Measurements from ENCODE around the gene PRDM15.

Gene PRDM15

GRCh38 chr21:41879190-41879998 is at the start of gene PRDM15:
Gene PRDM15, minus strand, starts transcription at chr21:41879344. Its CDS starts 18,981 bp downstream, at chr21:41860363.
- no peak for FAIRE-seq

- FAIRE-seq, result no peak
Measured at GRCh38 chr21:41928621-41929220, 49.6 kb upstream of the PRDM15 start.

GRCh38 chr21:41927727-41928409 is 48.7 kb upstream of the PRDM15 start:
- FAIRE-seq, result no peak

- no peak for FAIRE-seq
Measured at GRCh38 chr21:41926807-41927171, 47.6 kb upstream of the PRDM15 start.

GRCh38 chr21:41926117-41926806 is 47.1 kb upstream of the PRDM15 start:
- no peak for FAIRE-seq

GRCh38 chr21:41925767-41926116 is 46.6 kb upstream of the PRDM15 start:
- no peak for FAIRE-seq

GRCh38 chr21:41924368-41924754 is 45.2 kb upstream of the PRDM15 start:
- FAIRE-seq, result no peak

- FAIRE-seq, result no peak
Measured at GRCh38 chr21:41923631-41924367, 44.7 kb upstream of the PRDM15 start.

GRCh38 chr21:41923186-41923585 is 44.0 kb upstream of the PRDM15 start:
- FAIRE-seq, result no peak

GRCh38 chr21:41921021-41921420 is 41.9 kb upstream of the PRDM15 start:
- no peak for FAIRE-seq

GRCh38 chr21:41920476-41920875 is 41.3 kb upstream of the PRDM15 start:
- no peak for FAIRE-seq

GRCh38 chr21:41919666-41920398 is 40.7 kb upstream of the PRDM15 start:
- no peak for FAIRE-seq

- FAIRE-seq, result no peak
Measured at GRCh38 chr21:41918561-41919358, 39.6 kb upstream of the PRDM15 start.

- FAIRE-seq, result no peak
Measured at GRCh38 chr21:41917531-41917930, 38.4 kb upstream of the PRDM15 start.

GRCh38 chr21:41916888-41917433 is 37.8 kb upstream of the PRDM15 start:
- no peak for FAIRE-seq

- FAIRE-seq, result no peak
Measured at GRCh38 chr21:41914965-41915364, 35.8 kb upstream of the PRDM15 start.

GRCh38 chr21:41914358-41914757 is 35.2 kb upstream of the PRDM15 start:
- FAIRE-seq, result no peak

GRCh38 chr21:41913230-41913629 is 34.1 kb upstream of the PRDM15 start:
- no peak for FAIRE-seq

- FAIRE-seq, result peak; percentile 12
Measured at GRCh38 chr21:41908829-41909228, 29.7 kb upstream of the PRDM15 start.

- no peak for FAIRE-seq
Measured at GRCh38 chr21:41907496-41908258, 28.5 kb upstream of the PRDM15 start.
